Vagina (tissue), 2 donors: ENCODE results near the gene ATP8A2.

Source experiments
- CTCF ChIP-seq, 3 experiments: fragments of 450-650 bp in 2 of 3; fragments of 200-600 bp in 1 of 3; sonication (generic) in 1 of 3; IDR thresholded peaks; one replicate each; pipeline ENCODE4 v1.5.1; 2017 to 2019; ENCODE audit warnings: antibody characterized with exemption in 3 of 3, mild to moderate bottlenecking in 2 of 3, moderate library complexity in 2 of 3
- POLR2A ChIP-seq, 2 donors: fragments of 450-650 bp; IDR thresholded peaks; one replicate each; pipeline ENCODE4 v1.6.1; 2017; ENCODE audit warnings: antibody characterized with exemption in 2 of 2, mild to moderate bottlenecking in 2 of 2, moderate library complexity in 2 of 2

DNA sequence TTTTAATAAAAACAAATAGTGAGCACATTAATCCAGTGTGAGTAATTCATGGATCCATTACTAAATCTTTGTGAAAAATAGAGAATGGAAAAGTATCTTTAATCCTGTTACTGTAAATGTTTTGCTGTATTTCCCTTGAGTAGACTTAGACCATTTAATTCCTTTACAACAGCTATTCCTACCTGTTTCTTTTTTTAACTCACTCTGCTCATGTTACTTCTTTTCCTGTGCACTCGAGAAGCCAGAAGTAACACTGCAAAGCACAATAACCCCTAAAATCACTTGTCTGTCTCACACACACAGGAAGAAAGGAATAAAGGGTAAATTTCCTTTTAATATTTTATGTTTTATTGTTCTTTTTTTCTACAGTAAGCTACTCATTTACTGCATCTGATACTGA is 435.8 kb downstream of the ATP8A2 start:
- TF ChIP-seq CTCF (IDR thresholded peaks at IDR 0.05) = no peak
- TF ChIP-seq POLR2A (IDR thresholded peaks at IDR 0.05) = no peak
